OCI-LY1 (cell line): Measurements from ENCODE around the gene RGS11.

ENCODE experiments used
- H2AFZ ChIP-seq: fragments of 200-600 bp; sonication (generic), shearing (Covaris generic); 2 replicates; pipeline ENCODE4 v1.6.0; 2014; ENCODE audit warnings: antibody characterized with exemption, mild to moderate bottlenecking, low read length
- H3F3A ChIP-seq: fragments of 200-600 bp; sonication (generic), shearing (Covaris generic); 2 replicates; pipeline ENCODE4 v1.6.0; 2014; ENCODE audit warnings: mild to moderate bottlenecking, antibody characterized with exemption, low read length, moderate library complexity; ENCODE audit not compliant: insufficient read depth
- H3K27ac ChIP-seq: fragments of 200-600 bp; sonication (generic); 2 replicates; pipeline ENCODE4 v1.5.1; 2014; ENCODE audit warnings: low read length, mixed run types, mild to moderate bottlenecking, low read depth; ENCODE audit not compliant: poor library complexity, severe bottlenecking
- H3K27me3 ChIP-seq: fragments of 200-600 bp; sonication (generic); 2 replicates; pipeline ENCODE4 v1.6.0; 2014; ENCODE audit warnings: antibody characterized with exemption, mild to moderate bottlenecking, low read length, moderate library complexity; ENCODE audit not compliant: insufficient read depth
- H3K36me3 ChIP-seq: fragments of 200-600 bp; sonication (generic); 2 replicates; pipeline ENCODE4 v1.6.1; 2014; ENCODE audit warnings: mild to moderate bottlenecking, antibody characterized with exemption, low read length, moderate library complexity, mixed read lengths; ENCODE audit not compliant: insufficient read depth
- H3K4me1 ChIP-seq: fragments of 200-600 bp; sonication (generic); 2 replicates; pipeline ENCODE4 v1.5.1; 2014; ENCODE audit warnings: mild to moderate bottlenecking, low read length, moderate library complexity; ENCODE audit not compliant: insufficient read depth, severe bottlenecking
- H3K4me2 ChIP-seq: fragments of 200-600 bp; sonication (generic), shearing (Covaris generic); 2 replicates; pipeline ENCODE4 v1.6.1; 2014; ENCODE audit warnings: low read length
- H3K4me3 ChIP-seq: fragments of 200-600 bp; sonication (generic); 2 replicates; pipeline ENCODE4 v1.5.1; 2014; ENCODE audit warnings: low read length, low read depth, mild to moderate bottlenecking, mixed read lengths; ENCODE audit not compliant: poor library complexity, severe bottlenecking
- H3K79me2 ChIP-seq: fragments of 200-600 bp; shearing (Covaris generic); 2 replicates; pipeline ENCODE4 v1.6.1; 2016; ENCODE audit warnings: mixed run types, low read length, mixed read lengths; ENCODE audit not compliant: insufficient read depth
- H3K9ac ChIP-seq: fragments of 200-600 bp; sonication (generic), shearing (Covaris generic); 2 replicates; pipeline ENCODE4 v1.6.1; 2014; ENCODE audit warnings: mild to moderate bottlenecking, low read length, mixed read lengths
- H3K9me2 ChIP-seq: fragments of 200-600 bp; sonication (generic), shearing (Covaris generic); 2 replicates; pipeline ENCODE4 v1.6.1; 2014; ENCODE audit warnings: low read depth, mild to moderate bottlenecking, low read length, mixed read lengths
- H3K9me3 ChIP-seq: fragments of 200-600 bp; shearing (Covaris generic); 2 replicates; pipeline ENCODE4 v1.6.1; 2014; ENCODE audit warnings: low read length, mixed read lengths
- H4K20me1 ChIP-seq: fragments of 200-600 bp; sonication (generic), shearing (Covaris generic); 2 replicates; pipeline ENCODE4 v1.6.0; 2016; ENCODE audit warnings: mild to moderate bottlenecking, low read length; ENCODE audit not compliant: insufficient read depth
- CTCF ChIP-seq: fragments of 200-600 bp; sonication (generic), shearing (Covaris generic); IDR thresholded peaks from 2 replicates; pipeline ENCODE4 v1.5.1; 2017; ENCODE audit warnings: mild to moderate bottlenecking, antibody characterized with exemption, low read length, moderate library complexity, mixed read lengths
- EZH2 ChIP-seq: fragments of 200-600 bp; sonication (generic), shearing (Covaris generic); IDR thresholded peaks from 2 replicates; pipeline ENCODE4 v1.8.0; 2017; ENCODE audit warnings: borderline replicate concordance, mixed run types, mild to moderate bottlenecking, antibody characterized with exemption, low read length, moderate library complexity, mixed read lengths

The RGS11 gene

GRCh38 chr16:220021-220420 lies 55.7 kb downstream of the RGS11 start:
- peaks cover 88% of the 10 kb centered on the region for H3K36me3 ChIP-seq
- no peaks in the 10 kb centered on the region for H4K20me1 ChIP-seq
- H3K79me2 ChIP-seq = no peaks in the 10 kb centered on the region; the same call in 1 of the 2 replicates
- H3F3A ChIP-seq = no peaks in the 10 kb centered on the region
- no peaks in the 10 kb centered on the region for H3K9me2 ChIP-seq
- H3K27ac ChIP-seq = no peak overlapping the region
- H3K9me3 ChIP-seq = no peaks in the 10 kb centered on the region
- no peaks in the 10 kb centered on the region for H3K27me3 ChIP-seq
- no peak overlapping the region for H3K4me3 ChIP-seq
- H2AFZ ChIP-seq = no peak overlapping the region
- no peak overlapping the region for H3K4me2 ChIP-seq
- TF ChIP-seq CTCF = no peak
- TF ChIP-seq EZH2 = no peak
- no peaks in the 10 kb centered on the region for H3K4me1 ChIP-seq
- no peak overlapping the region for H3K9ac ChIP-seq
